MM.1S (cell line): ENCODE results near the gene NOS3.

ENCODE experiments used
- EZH2 ChIP-seq: fragments of 300-600 bp; sonication (generic); optimal IDR thresholded peaks from 2 replicates; pipeline ENCODE3; 2017; ENCODE audit warnings: low read depth, mild to moderate bottlenecking, antibody characterized with exemption, low read length, mixed read lengths
- EZH2phosphoT487 ChIP-seq: fragments of 300-600 bp; sonication (generic); IDR thresholded peaks from 2 replicates; pipeline ENCODE4 v1.6.1; 2018; ENCODE audit warnings: antibody characterized with exemption, low read length
- TF ChIP-seq, protein P1 (sequence below): fragments of 300-600 bp; sonication (generic); IDR thresholded peaks from 2 replicates; pipeline ENCODE4 v1.5.1; 2016; ENCODE audit warnings: antibody characterized with exemption, low read length, mixed read lengths

DNA sequence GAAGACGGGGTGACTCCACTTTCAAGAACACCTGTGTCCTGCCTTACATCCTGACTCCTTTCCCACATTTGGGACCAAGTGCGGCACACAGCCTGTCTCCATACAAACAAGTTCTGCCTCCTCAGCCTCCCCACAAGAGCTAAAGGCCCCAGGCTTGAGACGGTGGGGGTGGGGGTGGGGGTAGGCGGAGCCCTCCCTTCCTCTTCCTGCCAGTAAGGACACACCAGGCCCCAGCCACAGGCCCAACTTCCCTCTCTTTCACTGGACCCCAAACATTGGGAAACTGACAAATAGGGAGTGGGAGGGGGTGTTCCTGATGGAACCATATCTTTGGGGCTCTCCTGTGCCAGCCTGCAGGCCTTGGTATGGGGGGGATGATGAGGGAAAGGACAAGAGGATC lies 62.3 kb downstream of the NOS3 start:
- TF ChIP-seq, protein P1, sequence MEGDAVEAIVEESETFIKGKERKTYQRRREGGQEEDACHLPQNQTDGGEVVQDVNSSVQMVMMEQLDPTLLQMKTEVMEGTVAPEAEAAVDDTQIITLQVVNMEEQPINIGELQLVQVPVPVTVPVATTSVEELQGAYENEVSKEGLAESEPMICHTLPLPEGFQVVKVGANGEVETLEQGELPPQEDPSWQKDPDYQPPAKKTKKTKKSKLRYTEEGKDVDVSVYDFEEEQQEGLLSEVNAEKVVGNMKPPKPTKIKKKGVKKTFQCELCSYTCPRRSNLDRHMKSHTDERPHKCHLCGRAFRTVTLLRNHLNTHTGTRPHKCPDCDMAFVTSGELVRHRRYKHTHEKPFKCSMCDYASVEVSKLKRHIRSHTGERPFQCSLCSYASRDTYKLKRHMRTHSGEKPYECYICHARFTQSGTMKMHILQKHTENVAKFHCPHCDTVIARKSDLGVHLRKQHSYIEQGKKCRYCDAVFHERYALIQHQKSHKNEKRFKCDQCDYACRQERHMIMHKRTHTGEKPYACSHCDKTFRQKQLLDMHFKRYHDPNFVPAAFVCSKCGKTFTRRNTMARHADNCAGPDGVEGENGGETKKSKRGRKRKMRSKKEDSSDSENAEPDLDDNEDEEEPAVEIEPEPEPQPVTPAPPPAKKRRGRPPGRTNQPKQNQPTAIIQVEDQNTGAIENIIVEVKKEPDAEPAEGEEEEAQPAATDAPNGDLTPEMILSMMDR = no peak
- TF ChIP-seq EZH2 (no peak), EZH2phosphoT487 (no peak)
